Measurements from ENCODE around the gene TBC1D4. TPM values are rescaled to one million over a fixed set of nuclear protein-coding genes. Genes with fewer than 3 reads are reported as not detected.
"Not testable (repeated sequence)": the region's sequence is repeated elsewhere in the genome, so short reads cannot be mapped to it uniquely, and the experiment has no call there.

The TBC1D4 gene
- total RNA-seq, 1 donor from 2014 or later = 4.8 TPM

DNA sequence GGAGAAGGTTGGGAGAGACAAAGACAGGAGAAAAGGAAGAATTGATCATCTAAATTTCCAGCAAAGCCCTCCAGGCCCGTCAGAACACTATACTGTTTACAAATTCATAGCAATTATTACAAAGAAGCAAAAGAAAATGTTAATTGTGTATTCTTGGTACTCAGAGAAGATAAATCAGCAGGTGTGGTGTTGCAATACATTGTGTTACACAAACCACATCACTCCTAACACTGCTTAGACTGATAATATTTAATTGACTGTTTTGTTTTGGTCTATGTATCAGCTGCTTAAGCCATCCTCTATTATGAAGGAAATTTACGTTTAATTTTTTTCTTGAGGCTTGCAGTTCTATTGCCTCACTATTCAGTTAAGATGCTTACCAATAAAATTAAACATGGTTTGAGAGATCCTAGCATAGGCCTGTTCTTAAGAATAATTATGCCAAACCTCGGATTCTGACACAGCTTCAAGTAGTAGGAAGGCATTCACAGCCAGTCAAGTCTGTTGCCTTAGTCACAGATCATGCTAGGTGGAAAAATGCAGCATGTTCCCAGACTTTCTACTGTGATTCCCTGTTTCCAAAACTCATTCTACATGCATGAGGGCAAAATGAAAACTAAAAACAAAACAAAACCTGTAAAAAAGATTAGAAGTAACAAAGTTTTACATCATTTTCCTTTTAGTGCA lies 129.2 kb downstream of the TBC1D4 start:
- TF ChIP-seq, protein P1, sequence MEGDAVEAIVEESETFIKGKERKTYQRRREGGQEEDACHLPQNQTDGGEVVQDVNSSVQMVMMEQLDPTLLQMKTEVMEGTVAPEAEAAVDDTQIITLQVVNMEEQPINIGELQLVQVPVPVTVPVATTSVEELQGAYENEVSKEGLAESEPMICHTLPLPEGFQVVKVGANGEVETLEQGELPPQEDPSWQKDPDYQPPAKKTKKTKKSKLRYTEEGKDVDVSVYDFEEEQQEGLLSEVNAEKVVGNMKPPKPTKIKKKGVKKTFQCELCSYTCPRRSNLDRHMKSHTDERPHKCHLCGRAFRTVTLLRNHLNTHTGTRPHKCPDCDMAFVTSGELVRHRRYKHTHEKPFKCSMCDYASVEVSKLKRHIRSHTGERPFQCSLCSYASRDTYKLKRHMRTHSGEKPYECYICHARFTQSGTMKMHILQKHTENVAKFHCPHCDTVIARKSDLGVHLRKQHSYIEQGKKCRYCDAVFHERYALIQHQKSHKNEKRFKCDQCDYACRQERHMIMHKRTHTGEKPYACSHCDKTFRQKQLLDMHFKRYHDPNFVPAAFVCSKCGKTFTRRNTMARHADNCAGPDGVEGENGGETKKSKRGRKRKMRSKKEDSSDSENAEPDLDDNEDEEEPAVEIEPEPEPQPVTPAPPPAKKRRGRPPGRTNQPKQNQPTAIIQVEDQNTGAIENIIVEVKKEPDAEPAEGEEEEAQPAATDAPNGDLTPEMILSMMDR (IDR thresholded peaks at IDR 0.05; ENCODE audit: partially characterized antibody, unreplicated experiment) = no peak
- H3K27me3 Mint-ChIP-seq (ENCODE audit: unreplicated experiment) = no peaks in the 10 kb centered on the region
- H3K4me1 Mint-ChIP-seq (ENCODE audit: low read depth, unreplicated experiment) = peaks cover 20% of the 10 kb centered on the region
- no peaks in the 10 kb centered on the region for H3K9me3 Mint-ChIP-seq (ENCODE audit: unreplicated experiment)
- H3K4me3 Mint-ChIP-seq (ENCODE audit: unreplicated experiment) = no peak overlapping the region
- H3K27ac Mint-ChIP-seq (ENCODE audit: unreplicated experiment) = no peak overlapping the region
- no peaks in the 10 kb centered on the region for H3K36me3 Mint-ChIP-seq (ENCODE audit: unreplicated experiment)
- DNase-seq = no peak

DNA sequence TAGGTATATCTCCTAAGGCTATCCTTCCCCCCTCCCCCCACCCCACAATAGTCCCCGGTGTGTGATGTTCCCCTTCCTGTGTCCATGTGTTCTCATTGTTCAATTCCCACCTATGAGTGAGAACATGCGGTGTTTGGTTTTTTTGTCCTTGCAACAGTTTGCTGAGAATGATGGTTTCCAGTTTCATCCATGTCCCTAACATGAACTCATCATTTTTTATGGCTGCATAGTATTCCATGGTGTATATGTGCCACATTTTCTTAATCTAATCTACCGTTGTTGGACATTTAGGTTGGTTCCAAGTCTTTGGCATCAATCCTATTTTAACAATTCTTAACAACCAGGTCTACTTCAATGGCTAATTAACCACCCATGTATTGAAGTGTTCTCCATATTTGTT lies 130.4 kb downstream of the TBC1D4 start:
- H3K27ac Mint-ChIP-seq (ENCODE audit: unreplicated experiment); H3K36me3 Mint-ChIP-seq (ENCODE audit: unreplicated experiment); DNase-seq; H3K4me3 Mint-ChIP-seq (ENCODE audit: unreplicated experiment); H3K27me3 Mint-ChIP-seq (ENCODE audit: unreplicated experiment); H3K9me3 Mint-ChIP-seq (ENCODE audit: unreplicated experiment): not testable (repeated sequence)
- H3K4me1 Mint-ChIP-seq (ENCODE audit: low read depth, unreplicated experiment) = peaks cover 12% of the 10 kb centered on the region

DNA sequence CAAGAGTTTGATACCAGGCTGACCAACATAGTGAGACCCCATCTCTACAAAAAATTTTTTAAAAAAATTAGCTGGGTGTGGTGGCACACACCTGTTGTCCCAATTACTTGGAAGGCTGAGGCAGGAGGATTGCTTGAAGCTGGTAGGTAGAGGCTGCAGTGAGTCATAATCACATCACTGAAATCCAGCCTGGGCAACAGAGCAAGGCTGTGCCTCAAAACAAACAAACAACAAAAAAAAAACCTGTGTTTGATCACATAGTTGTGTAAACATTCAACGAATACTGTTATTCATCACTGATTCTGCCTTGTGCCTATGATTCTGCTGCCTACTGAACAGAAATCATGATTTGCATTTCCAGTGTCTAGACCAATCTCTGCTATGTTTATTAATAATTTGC lies 134.0 kb downstream of the TBC1D4 start:
- no peaks in the 10 kb centered on the region for H3K9me3 Mint-ChIP-seq (ENCODE audit: unreplicated experiment)
- TF ChIP-seq, protein P1 (IDR thresholded peaks at IDR 0.05; ENCODE audit: partially characterized antibody, unreplicated experiment) = no peak
- H3K36me3 Mint-ChIP-seq (ENCODE audit: unreplicated experiment) = no peaks in the 10 kb centered on the region
- no peaks in the 10 kb centered on the region for H3K4me1 Mint-ChIP-seq (ENCODE audit: low read depth, unreplicated experiment)
- DNase-seq = no peak
- H3K27me3 Mint-ChIP-seq (ENCODE audit: unreplicated experiment) = no peaks in the 10 kb centered on the region
- no peak overlapping the region for H3K27ac Mint-ChIP-seq (ENCODE audit: unreplicated experiment)
- no peak overlapping the region for H3K4me3 Mint-ChIP-seq (ENCODE audit: unreplicated experiment)

DNA sequence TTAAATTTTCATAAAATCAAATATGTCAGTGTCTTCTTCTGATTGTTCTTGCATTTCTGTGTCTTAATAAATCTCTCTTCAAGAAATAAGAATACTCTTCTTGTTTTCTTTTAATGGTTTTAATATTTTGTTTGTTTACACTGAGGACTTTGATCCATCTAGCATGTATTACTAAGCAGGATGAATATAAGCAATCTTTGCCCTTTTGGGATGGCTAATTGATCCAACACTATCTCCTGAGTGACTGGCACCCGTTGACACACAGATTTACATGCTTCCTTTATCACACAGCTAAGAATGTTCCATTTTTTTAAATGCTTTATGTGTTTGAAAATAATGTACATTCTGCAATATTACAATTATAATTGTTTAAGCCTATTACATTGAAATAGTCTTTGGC lies 134.5 kb downstream of the TBC1D4 start:
- TF ChIP-seq, protein P1 (IDR thresholded peaks at IDR 0.05; ENCODE audit: partially characterized antibody, unreplicated experiment) = no peak
- no peak overlapping the region for H3K4me3 Mint-ChIP-seq (ENCODE audit: unreplicated experiment)
- H3K36me3 Mint-ChIP-seq (ENCODE audit: unreplicated experiment) = no peaks in the 10 kb centered on the region
- H3K27me3 Mint-ChIP-seq (ENCODE audit: unreplicated experiment) = no peaks in the 10 kb centered on the region
- no peak overlapping the region for H3K27ac Mint-ChIP-seq (ENCODE audit: unreplicated experiment)
- no peaks in the 10 kb centered on the region for H3K4me1 Mint-ChIP-seq (ENCODE audit: low read depth, unreplicated experiment)
- no peak for DNase-seq
- no peaks in the 10 kb centered on the region for H3K9me3 Mint-ChIP-seq (ENCODE audit: unreplicated experiment)

DNA sequence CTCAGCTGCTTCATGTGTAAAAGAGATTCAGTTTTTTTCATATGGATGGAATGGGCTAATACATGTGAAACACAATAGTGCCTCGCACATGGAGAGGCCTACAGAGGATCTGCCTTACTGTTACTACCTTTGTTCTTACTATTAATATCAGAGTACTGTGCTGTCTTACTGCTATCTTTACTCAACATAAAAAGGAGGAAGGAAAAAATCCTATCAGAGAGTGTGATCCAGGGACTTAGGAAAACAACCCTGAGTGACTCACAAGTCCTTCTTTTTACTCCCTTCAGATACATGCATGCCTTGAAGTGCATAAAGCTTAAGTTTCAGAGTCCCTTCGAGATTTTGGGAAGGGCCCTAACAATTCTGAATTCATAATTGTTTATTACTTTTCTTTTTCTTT lies 136.8 kb downstream of the TBC1D4 start:
- Mint-ChIP-seq H3K9me3 (ENCODE audit: unreplicated experiment) (no peaks in the 10 kb centered on the region), H3K27ac (ENCODE audit: unreplicated experiment) (no peak overlapping the region), H3K4me3 (ENCODE audit: unreplicated experiment) (no peak overlapping the region), H3K36me3 (ENCODE audit: unreplicated experiment) (no peaks in the 10 kb centered on the region), H3K27me3 (ENCODE audit: unreplicated experiment) (no peaks in the 10 kb centered on the region), H3K4me1 (ENCODE audit: low read depth, unreplicated experiment) (no peaks in the 10 kb centered on the region)
- TF ChIP-seq, protein P1 (IDR thresholded peaks at IDR 0.05; ENCODE audit: partially characterized antibody, unreplicated experiment) = no peak
- DNase-seq = no peak

All from glutamatergic neuron (in vitro differentiated cells).